HepG2 (cell line): ENCODE measurements around the gene RABGGTA. TPM values are rescaled to one million over a fixed set of nuclear protein-coding genes. Genes with fewer than 3 reads are reported as not detected.

Experiments used
- ADNP ChIP-seq: sonication (generic); formaldehyde crosslinking; IDR thresholded peaks from 2 replicates; pipeline ENCODE4 v1.4.0; 2020; ENCODE audit warnings: missing genetic modification reagents
- ATF2 ChIP-seq: sonication (generic); formaldehyde crosslinking; IDR thresholded peaks from 2 replicates; pipeline ENCODE4 v1.4.0; 2020; ENCODE audit warnings: missing genetic modification reagents
- CENPX ChIP-seq: sonication (generic); formaldehyde crosslinking; IDR thresholded peaks from 2 replicates; pipeline ENCODE4 v1.9.0; 2021; ENCODE audit warnings: mild to moderate bottlenecking, missing genetic modification reagents, moderate library complexity
- CSRNP2 ChIP-seq: sonication (generic); formaldehyde crosslinking; conservative IDR thresholded peaks from 2 replicates; pipeline ENCODE4 v1.8.0; 2022; ENCODE audit warnings: low read depth, missing genetic modification reagents
- DMAP1 ChIP-seq: IDR thresholded peaks from 2 replicates; pipeline ENCODE4 v1.6.1; 2016
- GABPA ChIP-seq, 2 experiments: IDR thresholded peaks; 2 replicates each; pipeline ENCODE4 v1.6.1; 2011 to 2016; ENCODE audit warnings: low read depth in 2 of 2, low read length in 1 of 2, missing biosample characterization in 1 of 2, missing genetic modification characterization in 1 of 2
- GFI1 ChIP-seq: sonication (generic); formaldehyde crosslinking; IDR thresholded peaks from 2 replicates; pipeline ENCODE4 v1.5.0; 2020; ENCODE audit warnings: missing genetic modification reagents, mild to moderate bottlenecking, borderline replicate concordance
- JUND ChIP-seq: sonication (generic); formaldehyde crosslinking; IDR thresholded peaks from 2 replicates; pipeline ENCODE4 v1.8.0; 2022; ENCODE audit warnings: mild to moderate bottlenecking, missing genetic modification reagents
- KMT2B ChIP-seq: IDR thresholded peaks from 2 replicates; pipeline ENCODE4 v1.6.1; 2016; ENCODE audit warnings: missing genetic modification reagents, missing compliant biosample characterization
- MED13 ChIP-seq: sonication (generic); formaldehyde crosslinking; IDR thresholded peaks from 2 replicates; pipeline ENCODE4 v1.5.0; 2020; ENCODE audit warnings: missing genetic modification reagents
- MYC ChIP-seq: sonication (generic); formaldehyde crosslinking; IDR thresholded peaks from 2 replicates; pipeline ENCODE4 v1.9.0; 2021; ENCODE audit warnings: missing genetic modification reagents, borderline replicate concordance
- NAIF1 ChIP-seq: sonication (generic); formaldehyde crosslinking; IDR thresholded peaks from 2 replicates; pipeline ENCODE4 v1.5.0; 2020; ENCODE audit warnings: mild to moderate bottlenecking, missing genetic modification reagents, borderline replicate concordance
- NFE2L1 ChIP-seq: sonication (generic); formaldehyde crosslinking; IDR thresholded peaks from 2 replicates; pipeline ENCODE4 v1.4.0; 2020; ENCODE audit warnings: missing genetic modification reagents, mild to moderate bottlenecking, borderline replicate concordance
- PHF5A ChIP-seq: IDR thresholded peaks from one replicate; pipeline ENCODE4 v1.6.1; 2018; ENCODE audit warnings: low read depth, missing genetic modification reagents; ENCODE audit not compliant: unreplicated experiment
- PTBP1 ChIP-seq: fragments of 200-400 bp; formaldehyde crosslinking; IDR thresholded peaks from 2 replicates; pipeline ENCODE4 v1.6.1; 2018; ENCODE audit warnings: low read length, low read depth; ENCODE audit not compliant: poor library complexity, severe bottlenecking
- RARG ChIP-seq: sonication (generic); formaldehyde crosslinking; IDR thresholded peaks from 2 replicates; pipeline ENCODE4 v1.4.0; 2020; ENCODE audit warnings: low read depth, mild to moderate bottlenecking, missing genetic modification reagents
- TBX3 ChIP-seq: fragments of 450-650 bp; IDR thresholded peaks from 2 replicates; pipeline ENCODE4 v1.6.1; 2017; ENCODE audit warnings: antibody characterized with exemption, mild to moderate bottlenecking, inconsistent platforms, borderline replicate concordance
- TCF7 ChIP-seq: sonication (generic); IDR thresholded peaks from 2 replicates; pipeline ENCODE4 v1.6.1; 2016; ENCODE audit warnings: antibody characterized with exemption, low read depth
- TCF7L2 ChIP-seq: IDR thresholded peaks from 2 replicates; pipeline ENCODE4 v1.6.1; 2011; ENCODE audit warnings: mild to moderate bottlenecking, low read depth, low read length, moderate library complexity
- ZFP36 ChIP-seq: fragments of 150-350 bp; IDR thresholded peaks from 2 replicates; pipeline ENCODE4 v1.6.1; 2018; ENCODE audit warnings: borderline replicate concordance, low read length, low read depth; ENCODE audit not compliant: partially characterized antibody
- ZFP37 ChIP-seq: sonication (generic); formaldehyde crosslinking; IDR thresholded peaks from 2 replicates; pipeline ENCODE4 v1.4.0; 2020; ENCODE audit warnings: missing genetic modification reagents, borderline replicate concordance
- ZMYM4 ChIP-seq: sonication (generic); formaldehyde crosslinking; IDR thresholded peaks from 2 replicates; pipeline ENCODE4 v1.8.1; 2023; ENCODE audit warnings: mild to moderate bottlenecking, missing genetic modification reagents
- ZNF101 ChIP-seq: sonication (generic); formaldehyde crosslinking; IDR thresholded peaks from 2 replicates; pipeline ENCODE4 v1.4.0; 2020; ENCODE audit warnings: mild to moderate bottlenecking, low read depth, missing genetic modification reagents, borderline replicate concordance
- ZNF205 ChIP-seq: IDR thresholded peaks from 2 replicates; pipeline ENCODE4 v1.6.1; 2018; ENCODE audit warnings: missing biosample characterization, missing genetic modification reagents
- ZNF335 ChIP-seq: sonication (generic); formaldehyde crosslinking; IDR thresholded peaks from 2 replicates; pipeline ENCODE4 v1.4.0; 2020; ENCODE audit warnings: missing genetic modification reagents
- ZNF549 ChIP-seq: sonication (generic); formaldehyde crosslinking; IDR thresholded peaks from 2 replicates; pipeline ENCODE4 v1.5.0; 2020; ENCODE audit warnings: missing genetic modification reagents
- ZNF577 ChIP-seq: sonication (generic); formaldehyde crosslinking; IDR thresholded peaks from 2 replicates; pipeline ENCODE4 v1.4.0; 2020; ENCODE audit warnings: mild to moderate bottlenecking, low read depth, missing genetic modification reagents, borderline replicate concordance
- ZNF615 ChIP-seq: sonication (generic); formaldehyde crosslinking; IDR thresholded peaks from 2 replicates; pipeline ENCODE4 v1.5.0; 2020; ENCODE audit warnings: mild to moderate bottlenecking, missing genetic modification reagents, borderline replicate concordance
- ZNF709 ChIP-seq: sonication (generic); formaldehyde crosslinking; IDR thresholded peaks from 2 replicates; pipeline ENCODE4 v1.5.0; 2020; ENCODE audit warnings: mild to moderate bottlenecking, missing genetic modification reagents
- ZNF780A ChIP-seq: sonication (generic); formaldehyde crosslinking; IDR thresholded peaks from 2 replicates; pipeline ENCODE4 v1.8.0; 2022; ENCODE audit warnings: mild to moderate bottlenecking, missing genetic modification reagents, moderate library complexity
- ZZZ3 ChIP-seq: sonication (generic); formaldehyde crosslinking; IDR thresholded peaks from 2 replicates; pipeline ENCODE4 v1.4.0; 2020; ENCODE audit warnings: missing genetic modification reagents, mild to moderate bottlenecking, borderline replicate concordance
- polyA plus RNA-seq, 8 experiments: library from polyadenylated mRNA; depleted of rRNA in 3 of 8; stranded (reverse) in 7 of 8; unstranded in 1 of 8; fragments of >200 nt; fragmentation: Illumina TruSeq in 4 of 8; extraction: Trizol in 4 of 8; gene quantifications; 2 replicates each; pipeline versions ENCODE4 v1.2.1 to v1.2.3, GENCODE V29; 2011 to 2016; ENCODE audit warnings: low read depth in 4 of 8, missing spikeins in 1 of 8, mixed read lengths in 1 of 8; ENCODE audit not compliant: insufficient read depth in 1 of 8
- total RNA-seq, 5 experiments: library from RNA; depleted of rRNA; stranded (reverse); fragments of >200 nt; fragmentation: Illumina TruSeq; extraction: Trizol; gene quantifications; 2 replicates each; pipeline ENCODE4 v1.2.3, GENCODE V29; 2016; ENCODE audit warnings: low read depth in 1 of 5

Gene RABGGTA
- total and polyA plus RNA-seq, 2 of the 13 experiments (the other 11 are each of a cell fraction or from before 2014, with no cell fraction given), result 57.9 to 90.8 TPM

- no peak for TF ChIP-seq MYC (CRISPR knock-in tag)
- TF ChIP-seq TCF7, result no peak
- no peak for TF ChIP-seq PTBP1
- no peak; the same call in 1 of the 2 replicates for TF ChIP-seq KMT2B
- 0 out of 2 replicates have a peak, but pooled peaks have one; percentile 12 for TF ChIP-seq ZNF549
- TF ChIP-seq PHF5A (CRISPR knock-in tag), result no peak
- peak; percentile 25; the same call in 1 of the 2 replicates for TF ChIP-seq JUND (CRISPR knock-in tag)
- TF ChIP-seq CSRNP2 (CRISPR knock-in tag), result no peak
- no peak for TF ChIP-seq ZNF780A
- TF ChIP-seq DMAP1 (CRISPR knock-in tag), result peak; percentile 87; the same call in 1 of the 2 replicates
- no peak for TF ChIP-seq TCF7L2
- TF ChIP-seq ZNF101 (CRISPR knock-in tag), result peak; percentile 41
- no peak; the same call in 1 of the 2 replicates for TF ChIP-seq MED13 (CRISPR knock-in tag)
- TF ChIP-seq ZNF709 (CRISPR knock-in tag), result no peak
- TF ChIP-seq ZNF205 (CRISPR knock-in tag), result no peak; the same call in 1 of the 2 replicates
- TF ChIP-seq TBX3, result no peak
- TF ChIP-seq ZMYM4 (CRISPR knock-in tag), result no peak
- no peak for TF ChIP-seq GFI1 (CRISPR knock-in tag)
- TF ChIP-seq ZNF577 (CRISPR knock-in tag), result no peak
- TF ChIP-seq CENPX, result no peak
- TF ChIP-seq ZNF615, result peak; percentile 84
- TF ChIP-seq ATF2 (CRISPR knock-in tag), result no peak; the same call in none of the 2 replicates
- no peak for TF ChIP-seq ZFP36
- no peak for TF ChIP-seq RARG (CRISPR knock-in tag)
- no peak for TF ChIP-seq ADNP (CRISPR knock-in tag)
- TF ChIP-seq ZNF335, result peak; percentile 71
- TF ChIP-seq NFE2L1, result no peak; the same call in 1 of the 2 replicates
- TF ChIP-seq ZFP37 (CRISPR knock-in tag), result no peak; the same call in 1 of the 2 replicates
- peak; percentile 88 for TF ChIP-seq NAIF1 (CRISPR knock-in tag)
- no peak for TF ChIP-seq GABPA (IDR thresholded peaks at IDR 0.05; ENCODE audit: low read depth, low read length)
- TF ChIP-seq GABPA (CRISPR knock-in tag; IDR thresholded peaks at IDR 0.05; ENCODE audit: low read depth), result no peak
- no peak; the same call in 1 of the 2 replicates for TF ChIP-seq ZZZ3 (CRISPR knock-in tag)
Observed at GRCh38 chr14:24232121-24232644, 39.2 kb downstream of the RABGGTA start, which contains the start of gene NEDD8 (continued).
